OCI-LY3 (cell line): Measurements from ENCODE around the gene ZNF641.

Source experiments
- CTCF ChIP-seq: fragments of 200-600, 300-600 bp; sonication (generic); IDR thresholded peaks from 2 replicates; pipeline ENCODE4 v1.5.1; 2014; ENCODE audit warnings: antibody characterized with exemption, low read length, low read depth
- EZH2phosphoT487 ChIP-seq: fragments of 200-600 bp; shearing (Covaris generic); IDR thresholded peaks from 2 replicates; pipeline ENCODE4 v1.6.1; 2018; ENCODE audit warnings: antibody characterized with exemption, mixed run types, low read depth

GRCh38 chr12:48342980-48343379 lies 7.7 kb downstream of the ZNF641 start:
- TF ChIP-seq CTCF, result no peak
- TF ChIP-seq EZH2phosphoT487, result no peak
